Sigmoid colon (tissue), 4 donors: ENCODE measurements around the gene TNPO2.

Experiments
- CTCF ChIP-seq, 4 experiments: fragments of 450-650 bp in 3 of 4; fragments of 200-600 bp in 1 of 4; IDR thresholded peaks; one replicate each; pipeline ENCODE4 v1.5.1; 2016 to 2019; ENCODE audit warnings: antibody characterized with exemption in 4 of 4, mild to moderate bottlenecking in 3 of 4, moderate library complexity in 2 of 4
- POLR2AphosphoS5 ChIP-seq, 4 donors: sonication (generic); formaldehyde crosslinking; IDR thresholded peaks; one replicate each; pipeline ENCODE4 v1.6.1; 2017; ENCODE audit warnings: antibody characterized with exemption in 4 of 4

- TF ChIP-seq POLR2AphosphoS5 (IDR thresholded peaks at IDR 0.05) (no peak), CTCF (IDR thresholded peaks at IDR 0.05) (no peak)
These were observed 28.2 kb downstream of the TNPO2 start for GRCh38 chr19:12695514-12695913.
